ENCODE results near the gene TIMM50. TPM values are rescaled to one million over a fixed set of nuclear protein-coding genes. Genes with fewer than 3 reads are reported as not detected.

The TIMM50 gene
- total RNA-seq, 3 donors from 2014 or later, result 52.6 to 57.9 (median 57.7) TPM

GRCh38 chr19:39512988-39513387, 32.4 kb downstream of the TIMM50 start:
- H3K4me1 ChIP-seq (ENCODE audit: low read depth), result peaks cover 11% of the 10 kb centered on the region
- ATAC-seq (no peak), DNase-seq (no peak)
- intact Hi-C loops (cut with DNase I, micrococcal nuclease), result no loop called here
- no peak overlapping the region for H3K4me3 ChIP-seq
- TF ChIP-seq CTCF (IDR thresholded peaks at IDR 0.05), result no peak
- no peaks in the 10 kb centered on the region for H3K9me3 ChIP-seq
- H3K36me3 ChIP-seq (ENCODE audit: low read depth), result no peaks in the 10 kb centered on the region

- DNase-seq, result no peak
- no peak for TF ChIP-seq CTCF (IDR thresholded peaks at IDR 0.05)
- H3K36me3 ChIP-seq (ENCODE audit: low read depth), result no peaks in the 10 kb centered on the region
- H3K4me1 ChIP-seq (ENCODE audit: low read depth), result peaks cover 11% of the 10 kb centered on the region
- intact Hi-C loops (cut with DNase I, micrococcal nuclease), result no loop called here
- no peak within 1 kb of the TSS for H3K4me3 ChIP-seq
- ATAC-seq, result no peak
- H3K9me3 ChIP-seq, result no peaks in the 10 kb centered on the region
These were observed 34.4 kb downstream of the TIMM50 start, which contains the start of gene SELENOV for GRCh38 chr19:39514840-39515550. Gene SELENOV (plus strand): TSS chr19:39515139. CDS start chr19:39515213, 74 bp downstream.

GRCh38 chr19:39515551-39516191, 35.0 kb downstream of the TIMM50 start:
- intact Hi-C loops (cut with DNase I, micrococcal nuclease), result no loop called here
- Histone ChIP-seq H3K4me1 (ENCODE audit: low read depth) (peaks cover 11% of the 10 kb centered on the region), H3K4me3 (no peak overlapping the region), H3K9me3 (no peaks in the 10 kb centered on the region), H3K36me3 (ENCODE audit: low read depth) (no peaks in the 10 kb centered on the region)
- TF ChIP-seq CTCF (IDR thresholded peaks at IDR 0.05), result no peak
- ATAC-seq (no peak), DNase-seq (no peak)

- ATAC-seq, result no peak
- H3K36me3 ChIP-seq (ENCODE audit: low read depth), result no peaks in the 10 kb centered on the region
These were observed 35.6 kb downstream of the TIMM50 start for GRCh38 chr19:39516270-39516669.

GRCh38 chr19:39517432-39517831, 36.8 kb downstream of the TIMM50 start:
- ATAC-seq (no peak), DNase-seq (no peak)
- intact Hi-C loops (cut with DNase I, micrococcal nuclease), result no loop called here
- Histone ChIP-seq H3K4me1 (ENCODE audit: low read depth) (peaks cover 11% of the 10 kb centered on the region), H3K4me3 (no peak overlapping the region), H3K36me3 (ENCODE audit: low read depth) (no peaks in the 10 kb centered on the region), H3K9me3 (no peaks in the 10 kb centered on the region)
- TF ChIP-seq CTCF (IDR thresholded peaks at IDR 0.05), result no peak

More at GRCh38 chr19:39516270-39516669, 35.6 kb downstream of the TIMM50 start:
- DNase-seq, result no peak
- H3K9me3 ChIP-seq, result no peaks in the 10 kb centered on the region
- no peak for TF ChIP-seq CTCF (IDR thresholded peaks at IDR 0.05)
- H3K4me3 ChIP-seq, result no peak overlapping the region
- intact Hi-C loops (cut with DNase I, micrococcal nuclease), result no loop called here
- peaks cover 11% of the 10 kb centered on the region for H3K4me1 ChIP-seq (ENCODE audit: low read depth)
